Large intestine (tissue), 3 donors: Measurements from ENCODE around the gene GAPT. TPM values are rescaled to one million over a fixed set of nuclear protein-coding genes. Genes with fewer than 3 reads are reported as not detected.

ENCODE experiments used
- DNase-seq, 2 donors: peaks; one replicate each; pipeline versions ENCODE4 v3.0.0 to v3.0.0-alpha.2; 2013
- H3K27ac ChIP-seq: one replicate; pipeline ENCODE4 v1.5.1; 2013; ENCODE audit warnings: low read length
- H3K27me3 ChIP-seq: 2 replicates; pipeline ENCODE4 v1.6.1; 2013; ENCODE audit warnings: low read length; ENCODE audit not compliant: control insufficient read depth, insufficient read depth
- H3K36me3 ChIP-seq: 2 replicates; pipeline ENCODE4 v1.6.1; 2013; ENCODE audit warnings: low read length; ENCODE audit not compliant: control insufficient read depth, insufficient read depth
- H3K4me1 ChIP-seq: one replicate; pipeline ENCODE4 v1.6.1; 2013; ENCODE audit warnings: low read length; ENCODE audit not compliant: control insufficient read depth, insufficient read depth
- H3K4me3 ChIP-seq: one replicate; pipeline ENCODE4 v1.5.1; 2013; ENCODE audit warnings: low read length
- H3K9me3 ChIP-seq: one replicate; pipeline ENCODE4 v1.6.1; 2013; ENCODE audit warnings: mild to moderate bottlenecking, low read depth, low read length, moderate library complexity; ENCODE audit not compliant: control insufficient read depth
- WGBS: methylation state at CpG from one replicate; pipeline ENCODE4 v1.1.5; 2013; ENCODE audit warnings: low lambda C conversion rate; ENCODE audit not compliant: insufficient coverage; 5-methylcytosine and 5-hydroxymethylcytosine counted together
- polyA plus RNA-seq: library from polyadenylated mRNA; unstranded; fragments of 120-200 nt; gene quantifications from one replicate; pipeline ENCODE4 v1.2.1, GENCODE V29; 2013

Gene GAPT
- polyA plus RNA-seq, 1 donor = 0.57 TPM

- Histone ChIP-seq H3K36me3 (no peaks in the 10 kb centered on the region), H3K27ac (peak overlapping the region; percentile 81), H3K4me3 (peak overlapping the region; percentile 84), H3K9me3 (peaks cover 4% of the 10 kb centered on the region), H3K4me1 (peaks cover 7% of the 10 kb centered on the region), H3K27me3 (peaks cover 7% of the 10 kb centered on the region)
- WGBS = 52% methylated on average over 3 of the region's 30 CpGs
- peak; percentile 85 to 88 for DNase-seq
Measured at GRCh38 chr5:58460732-58461286, 30.4 kb upstream of the GAPT start.

- peaks cover 7% of the 10 kb centered on the region for H3K27me3 ChIP-seq
- peaks cover 4% of the 10 kb centered on the region for H3K9me3 ChIP-seq
- peak; percentile 87 to 95 for DNase-seq
- H3K4me3 ChIP-seq = no peak overlapping the region
- WGBS = no CpG with 5 or more reads among the region's 3 CpGs
- H3K4me1 ChIP-seq = peaks cover 7% of the 10 kb centered on the region
- no peaks in the 10 kb centered on the region for H3K36me3 ChIP-seq
- peak overlapping the region; percentile 8 for H3K27ac ChIP-seq
Measured at GRCh38 chr5:58462154-58462553, 29.1 kb upstream of the GAPT start.

- H3K4me1 ChIP-seq = peaks cover 7% of the 10 kb centered on the region
- H3K4me3 ChIP-seq = no peak overlapping the region
- H3K9me3 ChIP-seq = peaks cover 4% of the 10 kb centered on the region
- no peaks in the 10 kb centered on the region for H3K36me3 ChIP-seq
- peak; percentile 24 to 61 for DNase-seq
- H3K27me3 ChIP-seq = peaks cover 7% of the 10 kb centered on the region
- WGBS = 0% methylated on average over 1 of the region's 4 CpGs
- peak overlapping the region; percentile 8 for H3K27ac ChIP-seq
Measured at GRCh38 chr5:58462623-58463230, 28.5 kb upstream of the GAPT start.

- Histone ChIP-seq H3K9me3 (no peaks in the 10 kb centered on the region), H3K27me3 (no peaks in the 10 kb centered on the region), H3K4me1 (peaks cover under 1% of the 10 kb centered on the region), H3K36me3 (no peaks in the 10 kb centered on the region), H3K27ac (no peak overlapping the region), H3K4me3 (no peak overlapping the region)
- WGBS = 40% methylated on average over 1 of the region's 4 CpGs
- DNase-seq = peak; percentile 2 to 22
Measured at GRCh38 chr5:58466939-58467338, 24.3 kb upstream of the GAPT start.

GRCh38 chr5:58469896-58470295 is 21.3 kb upstream of the GAPT start:
- Histone ChIP-seq H3K9me3 (no peaks in the 10 kb centered on the region), H3K27me3 (no peaks in the 10 kb centered on the region), H3K36me3 (no peaks in the 10 kb centered on the region), H3K27ac (no peak overlapping the region), H3K4me1 (no peaks in the 10 kb centered on the region), H3K4me3 (no peak overlapping the region)
- WGBS = 83% methylated on average over 1 of the region's 2 CpGs
- no peak for DNase-seq

GRCh38 chr5:58475404-58475803 is 15.8 kb upstream of the GAPT start:
- H3K36me3 ChIP-seq = no peaks in the 10 kb centered on the region
- no peaks in the 10 kb centered on the region for H3K9me3 ChIP-seq
- no peak for DNase-seq
- no peaks in the 10 kb centered on the region for H3K4me1 ChIP-seq
- no CpG with 5 or more reads among the region's 3 CpGs for WGBS
- H3K27me3 ChIP-seq = no peaks in the 10 kb centered on the region
- H3K4me3 ChIP-seq = no peak overlapping the region
- H3K27ac ChIP-seq = no peak overlapping the region

- WGBS = 40% methylated on average over 1 of the region's 1 CpG
- no peak for DNase-seq
- Histone ChIP-seq H3K4me3 (no peak overlapping the region), H3K27me3 (no peaks in the 10 kb centered on the region), H3K27ac (no peak overlapping the region), H3K4me1 (no peaks in the 10 kb centered on the region), H3K36me3 (no peaks in the 10 kb centered on the region), H3K9me3 (no peaks in the 10 kb centered on the region)
Measured at GRCh38 chr5:58477760-58478376, 13.4 kb upstream of the GAPT start.

GRCh38 chr5:58481066-58481676 is 10.1 kb upstream of the GAPT start:
- no peak for DNase-seq
- H3K27ac ChIP-seq = no peak overlapping the region
- H3K4me1 ChIP-seq = no peaks in the 10 kb centered on the region
- H3K27me3 ChIP-seq = peaks cover 6% of the 10 kb centered on the region
- H3K4me3 ChIP-seq = no peak overlapping the region
- no peaks in the 10 kb centered on the region for H3K9me3 ChIP-seq
- H3K36me3 ChIP-seq = no peaks in the 10 kb centered on the region

GRCh38 chr5:58481828-58482227 is 9.4 kb upstream of the GAPT start:
- H3K9me3 ChIP-seq = no peaks in the 10 kb centered on the region
- H3K4me1 ChIP-seq = no peaks in the 10 kb centered on the region
- no CpG with 5 or more reads among the region's 6 CpGs for WGBS
- no peaks in the 10 kb centered on the region for H3K36me3 ChIP-seq
- H3K27me3 ChIP-seq = peaks cover 6% of the 10 kb centered on the region
- DNase-seq = no peak
- H3K27ac ChIP-seq = no peak overlapping the region
- H3K4me3 ChIP-seq = no peak overlapping the region

- Histone ChIP-seq H3K4me3 (no peak overlapping the region), H3K27ac (no peak overlapping the region), H3K4me1 (no peaks in the 10 kb centered on the region), H3K36me3 (no peaks in the 10 kb centered on the region), H3K9me3 (no peaks in the 10 kb centered on the region), H3K27me3 (peaks cover 6% of the 10 kb centered on the region)
- no CpG with 5 or more reads among the region's 1 CpG for WGBS
- no peak for DNase-seq
Measured at GRCh38 chr5:58482536-58482935, 8.7 kb upstream of the GAPT start.
